ENCODE measurements around the gene LINGO1.

- TF ChIP-seq RNF2 (IDR thresholded peaks at IDR 0.05; ENCODE audit: borderline replicate concordance, low read depth) (no peak), CTCF (IDR thresholded peaks at IDR 0.05) (no peak), CHD4 (IDR thresholded peaks at IDR 0.05; ENCODE audit: borderline replicate concordance) (no peak), RAD21 (conservative IDR thresholded peaks at IDR 0.05 in 1 of 2, IDR thresholded peaks at IDR 0.05 in 1 of 2) (no peak), POLR2A (IDR thresholded peaks at IDR 0.05; ENCODE audit: low read length) (no peak), BHLHE40 (IDR thresholded peaks at IDR 0.05; ENCODE audit: low read depth, low read length) (no peak), ZSCAN20 (CRISPR knock-in tag; IDR thresholded peaks at IDR 0.05) (no peak), HDAC2 (IDR thresholded peaks at IDR 0.05) (no peak), EP300 (IDR thresholded peaks at IDR 0.05) (no peak), RFX5 (IDR thresholded peaks at IDR 0.05) (no peak), E2F6 (IDR thresholded peaks at IDR 0.05; ENCODE audit: borderline replicate concordance, low read depth) (no peak)
- TF ChIP-seq, protein P1, sequence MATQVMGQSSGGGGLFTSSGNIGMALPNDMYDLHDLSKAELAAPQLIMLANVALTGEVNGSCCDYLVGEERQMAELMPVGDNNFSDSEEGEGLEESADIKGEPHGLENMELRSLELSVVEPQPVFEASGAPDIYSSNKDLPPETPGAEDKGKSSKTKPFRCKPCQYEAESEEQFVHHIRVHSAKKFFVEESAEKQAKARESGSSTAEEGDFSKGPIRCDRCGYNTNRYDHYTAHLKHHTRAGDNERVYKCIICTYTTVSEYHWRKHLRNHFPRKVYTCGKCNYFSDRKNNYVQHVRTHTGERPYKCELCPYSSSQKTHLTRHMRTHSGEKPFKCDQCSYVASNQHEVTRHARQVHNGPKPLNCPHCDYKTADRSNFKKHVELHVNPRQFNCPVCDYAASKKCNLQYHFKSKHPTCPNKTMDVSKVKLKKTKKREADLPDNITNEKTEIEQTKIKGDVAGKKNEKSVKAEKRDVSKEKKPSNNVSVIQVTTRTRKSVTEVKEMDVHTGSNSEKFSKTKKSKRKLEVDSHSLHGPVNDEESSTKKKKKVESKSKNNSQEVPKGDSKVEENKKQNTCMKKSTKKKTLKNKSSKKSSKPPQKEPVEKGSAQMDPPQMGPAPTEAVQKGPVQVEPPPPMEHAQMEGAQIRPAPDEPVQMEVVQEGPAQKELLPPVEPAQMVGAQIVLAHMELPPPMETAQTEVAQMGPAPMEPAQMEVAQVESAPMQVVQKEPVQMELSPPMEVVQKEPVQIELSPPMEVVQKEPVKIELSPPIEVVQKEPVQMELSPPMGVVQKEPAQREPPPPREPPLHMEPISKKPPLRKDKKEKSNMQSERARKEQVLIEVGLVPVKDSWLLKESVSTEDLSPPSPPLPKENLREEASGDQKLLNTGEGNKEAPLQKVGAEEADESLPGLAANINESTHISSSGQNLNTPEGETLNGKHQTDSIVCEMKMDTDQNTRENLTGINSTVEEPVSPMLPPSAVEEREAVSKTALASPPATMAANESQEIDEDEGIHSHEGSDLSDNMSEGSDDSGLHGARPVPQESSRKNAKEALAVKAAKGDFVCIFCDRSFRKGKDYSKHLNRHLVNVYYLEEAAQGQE (IDR thresholded peaks at IDR 0.05) = no peak
- TF ChIP-seq, protein P2, sequence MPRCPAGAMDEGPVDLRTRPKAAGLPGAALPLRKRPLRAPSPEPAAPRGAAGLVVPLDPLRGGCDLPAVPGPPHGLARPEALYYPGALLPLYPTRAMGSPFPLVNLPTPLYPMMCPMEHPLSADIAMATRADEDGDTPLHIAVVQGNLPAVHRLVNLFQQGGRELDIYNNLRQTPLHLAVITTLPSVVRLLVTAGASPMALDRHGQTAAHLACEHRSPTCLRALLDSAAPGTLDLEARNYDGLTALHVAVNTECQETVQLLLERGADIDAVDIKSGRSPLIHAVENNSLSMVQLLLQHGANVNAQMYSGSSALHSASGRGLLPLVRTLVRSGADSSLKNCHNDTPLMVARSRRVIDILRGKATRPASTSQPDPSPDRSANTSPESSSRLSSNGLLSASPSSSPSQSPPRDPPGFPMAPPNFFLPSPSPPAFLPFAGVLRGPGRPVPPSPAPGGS (IDR thresholded peaks at IDR 0.05) = no peak
- TF ChIP-seq, protein P3, sequence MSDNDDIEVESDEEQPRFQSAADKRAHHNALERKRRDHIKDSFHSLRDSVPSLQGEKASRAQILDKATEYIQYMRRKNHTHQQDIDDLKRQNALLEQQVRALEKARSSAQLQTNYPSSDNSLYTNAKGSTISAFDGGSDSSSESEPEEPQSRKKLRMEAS (IDR thresholded peaks at IDR 0.05) = no peak
These were observed 5.6 kb downstream of the LINGO1 start for GRCh38 chr15:77627067-77627466.
